Eye (tissue), 1 donor: ENCODE results near the gene CALML3.
"Not testable (repeated sequence)": the region's sequence is repeated elsewhere in the genome, so short reads cannot be mapped to it uniquely, and the experiment has no call there.

Source experiments
- DNase-seq: peaks from one replicate; pipeline ENCODE4 v3.0.0-alpha.2; 2015

The CALML3 gene

GRCh38 chr10:5524641-5525560 lies at the start of gene CALML3:
Gene CALML3 (plus strand): TSS chr10:5524961. CDS start chr10:5525086, 125 bp downstream.
- no peak for DNase-seq

- DNase-seq, result not testable (repeated sequence)
Measured at GRCh38 chr10:5475088-5475487, 49.7 kb upstream of the CALML3 start.

- not testable (repeated sequence) for DNase-seq
Measured at GRCh38 chr10:5475974-5476807, 48.6 kb upstream of the CALML3 start.

- no peak for DNase-seq
Measured at GRCh38 chr10:5476918-5477525, 47.7 kb upstream of the CALML3 start.

DNA sequence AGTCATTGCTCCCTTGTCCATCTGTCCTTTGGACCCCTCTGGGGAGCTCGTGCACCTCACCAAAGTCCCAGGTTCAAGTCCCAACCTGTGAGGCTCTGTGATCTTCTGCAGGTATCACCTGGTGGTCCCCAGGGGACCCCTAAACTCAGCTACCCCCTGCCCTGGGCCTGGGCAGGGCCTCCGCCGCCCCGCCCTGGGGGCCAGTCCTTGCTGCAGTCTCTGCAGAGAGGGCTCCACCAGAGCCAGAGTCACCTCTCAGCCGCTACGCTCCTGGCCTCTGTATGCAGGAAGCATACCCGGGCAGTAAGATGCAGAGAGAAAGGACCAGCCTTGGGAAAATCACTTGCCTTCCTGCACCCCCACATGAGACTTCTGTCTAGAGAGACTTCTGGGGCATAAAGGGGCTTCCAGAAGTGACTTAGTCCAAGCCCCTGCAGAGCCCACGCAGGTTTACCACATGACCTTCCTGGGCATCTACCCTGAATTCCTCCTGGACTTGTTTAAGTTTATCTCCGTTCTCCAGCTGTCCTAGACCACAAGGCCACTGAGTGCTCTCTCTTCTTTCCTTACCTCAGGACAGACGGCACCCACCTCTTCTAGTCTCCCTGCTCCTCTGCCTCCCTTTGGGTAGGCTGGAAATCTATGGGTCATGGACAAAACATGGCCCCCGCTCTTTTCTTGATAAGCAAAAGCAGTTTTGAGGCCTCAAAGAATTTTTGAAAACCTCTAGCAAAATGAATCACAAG lies 46.6 kb upstream of the CALML3 start:
- no peak for DNase-seq

- no peak for DNase-seq
Measured at GRCh38 chr10:5478694-5479305, 46.0 kb upstream of the CALML3 start.

DNA sequence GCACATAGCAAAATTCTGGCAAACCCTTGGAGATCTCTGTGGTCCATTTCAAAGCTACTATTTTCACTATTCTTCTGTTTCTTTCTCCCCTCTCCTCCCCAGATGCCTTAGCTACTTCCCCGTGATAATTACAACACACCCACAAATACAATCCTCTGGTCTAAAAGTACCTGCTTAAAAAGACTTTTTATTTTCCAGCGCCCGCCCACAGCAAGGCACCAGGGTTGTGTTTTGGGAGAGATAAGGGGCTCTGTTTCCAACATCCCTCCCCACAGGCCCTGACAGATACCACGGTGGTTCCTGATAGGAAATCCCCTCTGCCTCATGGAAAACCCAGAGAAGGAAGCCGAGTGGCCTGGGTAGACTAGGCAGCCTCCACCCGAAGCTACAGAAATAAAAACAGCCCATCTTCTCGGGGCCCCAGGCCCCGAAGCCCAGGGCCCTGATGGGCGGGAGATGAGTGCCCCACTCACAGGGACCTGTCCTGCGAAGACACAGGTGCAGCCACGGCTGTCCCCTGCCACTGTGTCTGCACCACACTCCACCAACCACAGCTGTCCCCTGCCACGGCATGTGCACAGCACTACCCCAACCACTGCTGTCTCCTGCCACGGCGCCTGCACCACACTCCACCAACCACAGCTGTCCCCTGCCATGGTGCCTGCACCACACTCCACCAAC lies 45.1 kb upstream of the CALML3 start:
- DNase-seq, result no peak

- DNase-seq, result no peak
Measured at GRCh38 chr10:5480162-5480941, 44.4 kb upstream of the CALML3 start.

- no peak for DNase-seq
Measured at GRCh38 chr10:5481121-5481520, 43.6 kb upstream of the CALML3 start.

GRCh38 chr10:5482016-5482415 lies 42.7 kb upstream of the CALML3 start:
- no peak for DNase-seq

DNA sequence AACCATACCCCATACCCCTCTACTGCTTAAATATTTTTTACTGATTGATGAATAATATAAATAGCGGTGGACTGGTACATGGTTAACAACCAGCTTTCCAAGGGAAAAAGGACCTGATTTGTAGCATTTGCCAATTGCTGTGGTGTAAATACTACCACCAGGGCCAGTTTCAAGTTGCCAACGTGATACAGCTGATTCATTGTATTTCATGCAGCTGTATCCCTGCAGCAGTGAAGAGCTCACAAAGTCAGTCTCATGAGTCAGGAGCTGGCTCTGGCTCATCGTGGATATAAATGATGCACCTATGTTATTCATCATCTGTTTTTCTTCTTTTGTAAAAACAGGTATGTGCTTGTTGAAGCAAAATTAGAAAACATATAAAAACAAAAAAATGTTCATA lies 40.6 kb upstream of the CALML3 start:
- no peak for DNase-seq

DNA sequence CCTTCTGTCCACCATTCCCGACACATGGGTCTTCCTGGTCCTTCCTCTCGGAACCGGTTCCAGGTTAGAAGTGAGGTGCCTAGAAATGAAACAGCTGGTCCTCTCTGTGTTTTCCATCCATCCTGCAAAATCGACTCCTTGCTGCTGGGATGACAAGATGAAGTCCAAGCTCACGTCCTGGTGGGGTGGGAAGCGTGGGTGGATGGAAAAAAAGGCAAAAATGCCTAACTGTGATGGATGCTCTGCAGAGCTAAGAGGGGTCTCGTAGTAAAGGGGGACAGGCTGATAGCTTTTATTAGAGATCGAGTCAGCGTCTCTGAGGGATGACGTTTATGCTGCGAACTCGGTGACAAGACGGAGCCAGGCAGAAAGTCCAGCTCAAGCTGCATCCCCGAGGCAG lies 39.5 kb upstream of the CALML3 start:
- DNase-seq, result no peak

GRCh38 chr10:5485948-5486852 lies 38.6 kb upstream of the CALML3 start:
- DNase-seq, result no peak

DNA sequence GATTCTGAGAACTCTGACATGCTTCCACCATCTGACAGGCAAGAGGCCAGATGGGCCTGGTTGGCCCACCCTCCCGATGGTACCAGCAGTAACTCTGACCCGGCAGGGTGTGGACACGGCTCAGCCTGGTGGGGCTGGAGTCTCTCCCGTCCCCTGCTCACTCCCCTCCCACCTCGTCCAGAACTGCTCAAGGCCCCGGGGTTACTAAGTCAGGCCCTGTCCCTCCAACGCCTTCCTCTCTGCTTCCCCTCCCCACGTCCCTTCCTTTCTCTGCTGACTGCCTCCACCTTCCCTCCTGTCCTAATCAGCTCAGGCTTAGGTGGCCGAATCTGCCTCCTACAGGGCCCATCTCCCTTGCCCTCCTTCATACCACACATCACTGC lies 37.9 kb upstream of the CALML3 start:
- DNase-seq, result no peak

- no peak for DNase-seq
Measured at GRCh38 chr10:5488272-5489161, 36.2 kb upstream of the CALML3 start.

DNA sequence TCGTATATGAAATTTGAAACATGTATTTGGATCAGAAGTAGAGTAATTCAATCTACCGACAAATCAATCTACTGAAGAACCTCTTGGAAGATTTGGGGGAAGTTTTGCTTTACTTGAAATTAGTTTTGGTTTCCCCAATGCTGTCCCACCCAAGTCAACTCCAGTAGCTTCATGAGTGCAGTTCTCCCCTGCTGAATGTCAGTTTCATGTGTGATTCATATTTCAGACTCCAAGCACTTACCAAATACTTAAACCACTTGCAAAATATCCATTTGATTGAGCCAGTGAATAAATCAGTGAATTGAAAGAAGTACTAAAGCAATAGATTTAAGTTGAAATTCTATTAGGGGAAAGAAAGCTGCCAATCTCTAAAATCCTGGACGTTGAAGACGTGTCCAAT lies 34.7 kb upstream of the CALML3 start:
- no peak for DNase-seq

GRCh38 chr10:5490698-5491464 lies 33.9 kb upstream of the CALML3 start:
- DNase-seq, result no peak

DNA sequence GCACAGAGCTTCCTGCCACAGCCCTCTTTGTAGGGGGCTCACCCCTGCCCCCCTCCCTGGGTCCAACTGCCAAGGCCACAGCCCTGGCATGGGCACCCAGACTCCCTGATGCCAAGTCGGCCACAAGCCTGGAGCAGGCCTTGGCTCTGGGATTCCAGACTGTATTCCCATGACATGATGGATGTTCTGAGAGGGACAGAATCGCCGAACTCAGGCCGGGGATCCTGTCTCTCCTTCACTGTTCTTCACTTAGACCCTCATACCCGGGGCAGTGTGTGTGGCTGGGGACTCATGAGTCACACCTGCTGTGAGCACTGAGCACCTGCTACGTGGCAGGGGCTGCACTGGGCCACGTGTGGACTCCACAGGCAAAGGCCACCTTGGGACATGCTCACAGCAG lies 33.3 kb upstream of the CALML3 start:
- DNase-seq, result no peak
